Neural crest cell (in vitro differentiated cells): Measurements from ENCODE around the gene OXNAD1. TPM values are rescaled to one million over a fixed set of nuclear protein-coding genes. Genes with fewer than 3 reads are reported as not detected.

Experiments
- DNase-seq: peaks from one replicate; pipeline ENCODE4 v3.0.0; 2021; ENCODE audit warnings: low read depth, mixed read lengths, low spot score
- H3K27ac Mint-ChIP-seq: one replicate; pipeline ENCODE4 v1.8.0; 2021; ENCODE audit warnings: mild to moderate bottlenecking, mixed read lengths; ENCODE audit not compliant: unreplicated experiment
- H3K27me3 Mint-ChIP-seq: 2 replicates; pipeline ENCODE4 v1.8.0; 2021; ENCODE audit warnings: low read depth, mild to moderate bottlenecking, mixed read lengths
- H3K36me3 Mint-ChIP-seq: 2 replicates; pipeline ENCODE4 v1.8.0; 2021; ENCODE audit warnings: low read depth, mild to moderate bottlenecking, mixed read lengths
- H3K4me1 Mint-ChIP-seq: 2 replicates; pipeline ENCODE4 v1.8.0; 2021; ENCODE audit warnings: mixed read lengths
- H3K4me3 Mint-ChIP-seq: one replicate; pipeline ENCODE4 v1.8.0; 2021; ENCODE audit warnings: mild to moderate bottlenecking, mixed read lengths
- H3K9me3 Mint-ChIP-seq: 2 replicates; pipeline ENCODE4 v1.8.0; 2021; ENCODE audit warnings: mixed read lengths
- CTCF ChIP-seq: fragments of 200-600 bp; sonication (generic); conservative IDR thresholded peaks from 2 replicates; pipeline ENCODE4 v1.5.0; 2021; ENCODE audit warnings: antibody characterized with exemption, mild to moderate bottlenecking
- total RNA-seq: library from RNA; stranded (reverse); gene quantifications from 2 replicates; pipeline ENCODE4 v1.2.1, GENCODE V29; 2021

The OXNAD1 gene
- total RNA-seq, 1 donor from 2014 or later, result 17.4 TPM

GRCh38 chr3:16335772-16336645 is 71.0 kb downstream of the OXNAD1 start:
- DNase-seq, result no peak
- Mint-ChIP-seq H3K4me1 (peaks cover 28% of the 10 kb centered on the region), H3K27ac (peak overlapping the region; percentile 89), H3K36me3 (peaks cover 25% of the 10 kb centered on the region), H3K27me3 (no peaks in the 10 kb centered on the region), H3K9me3 (peaks cover 11% of the 10 kb centered on the region), H3K4me3 (no peak overlapping the region)
- no peak for TF ChIP-seq CTCF

GRCh38 chr3:16336825-16337224 is 71.8 kb downstream of the OXNAD1 start:
- peaks cover 6% of the 10 kb centered on the region for H3K9me3 Mint-ChIP-seq
- H3K27me3 Mint-ChIP-seq, result no peaks in the 10 kb centered on the region
- peaks cover 20% of the 10 kb centered on the region for H3K36me3 Mint-ChIP-seq
- H3K4me1 Mint-ChIP-seq, result peaks cover 28% of the 10 kb centered on the region
- TF ChIP-seq CTCF, result no peak
- H3K27ac Mint-ChIP-seq, result no peak overlapping the region
- DNase-seq, result no peak
- no peak overlapping the region for H3K4me3 Mint-ChIP-seq

- no peaks in the 10 kb centered on the region for H3K27me3 Mint-ChIP-seq
- peaks cover 2% of the 10 kb centered on the region for H3K9me3 Mint-ChIP-seq
- TF ChIP-seq CTCF, result no peak
- peaks cover 9% of the 10 kb centered on the region for H3K36me3 Mint-ChIP-seq
- no peak overlapping the region for H3K4me3 Mint-ChIP-seq
- DNase-seq, result no peak
- peaks cover 22% of the 10 kb centered on the region for H3K4me1 Mint-ChIP-seq
- H3K27ac Mint-ChIP-seq, result peak overlapping the region; percentile 84
These were observed 73.0 kb downstream of the OXNAD1 start for GRCh38 chr3:16337856-16338540.

GRCh38 chr3:16338999-16339398 is 74.0 kb downstream of the OXNAD1 start:
- no peaks in the 10 kb centered on the region for H3K27me3 Mint-ChIP-seq
- DNase-seq, result no peak
- peaks cover 7% of the 10 kb centered on the region for H3K9me3 Mint-ChIP-seq
- no peak overlapping the region for H3K4me3 Mint-ChIP-seq
- H3K36me3 Mint-ChIP-seq, result peaks cover 14% of the 10 kb centered on the region
- H3K27ac Mint-ChIP-seq, result no peak overlapping the region
- peaks cover 21% of the 10 kb centered on the region for H3K4me1 Mint-ChIP-seq
- TF ChIP-seq CTCF, result no peak

GRCh38 chr3:16343101-16343500 is 78.1 kb downstream of the OXNAD1 start:
- no peaks in the 10 kb centered on the region for H3K27me3 Mint-ChIP-seq
- no peak for TF ChIP-seq CTCF
- H3K4me3 Mint-ChIP-seq, result no peak overlapping the region
- no peak overlapping the region for H3K27ac Mint-ChIP-seq
- H3K36me3 Mint-ChIP-seq, result peaks cover 19% of the 10 kb centered on the region
- peaks cover 7% of the 10 kb centered on the region for H3K9me3 Mint-ChIP-seq
- H3K4me1 Mint-ChIP-seq, result peaks cover 21% of the 10 kb centered on the region
- DNase-seq, result no peak
